IPS DF 6.9 (cell line): ENCODE results near the gene CYP2F1.
"Not testable (repeated sequence)": the region's sequence is repeated elsewhere in the genome, so short reads cannot be mapped to it uniquely, and the experiment has no call there.

Experiments used
- DNase-seq: peaks from one replicate; pipeline ENCODE4 v3.0.0-alpha.2; 2013; ENCODE audit warnings: low read depth, low spot score
- H3K27ac ChIP-seq: one replicate; pipeline ENCODE4 v1.5.1; 2013; ENCODE audit warnings: low read length, control low read depth
- H3K27me3 ChIP-seq: 2 replicates; pipeline ENCODE4 v1.6.1; 2013; ENCODE audit warnings: mild to moderate bottlenecking, low read length; ENCODE audit not compliant: control insufficient read depth, insufficient read depth
- H3K36me3 ChIP-seq: 2 replicates; pipeline ENCODE4 v1.6.1; 2013; ENCODE audit warnings: low read length; ENCODE audit not compliant: control insufficient read depth, insufficient read depth
- H3K4me1 ChIP-seq: 2 replicates; pipeline ENCODE4 v1.6.1; 2013; ENCODE audit warnings: low read length; ENCODE audit not compliant: control insufficient read depth, insufficient read depth
- H3K4me3 ChIP-seq: 2 replicates; pipeline ENCODE4 v1.5.1; 2013; ENCODE audit warnings: mild to moderate bottlenecking, low read length
- H3K9me3 ChIP-seq: 2 replicates; pipeline ENCODE4 v1.6.1; 2013; ENCODE audit warnings: low read length, inconsistent platforms; ENCODE audit not compliant: control insufficient read depth, insufficient read depth
- WGBS: extraction: QIAGEN DNeasy Blood & Tissue Kit; methylation state at CpG from one replicate; pipeline ENCODE4 v1.1.7; 2013; ENCODE audit warnings: mixed read lengths, missing lambda C conversion rate; ENCODE audit not compliant: insufficient read length, insufficient coverage; 5-methylcytosine and 5-hydroxymethylcytosine counted together

Gene CYP2F1

GRCh38 chr19:41126765-41127203 lies 12.6 kb downstream of the CYP2F1 start:
- DNase-seq, result peak; percentile 33
- H3K9me3 ChIP-seq, H3K4me3 ChIP-seq, H3K27ac ChIP-seq, H3K4me1 ChIP-seq, H3K36me3 ChIP-seq, H3K27me3 ChIP-seq: not testable (repeated sequence)
- WGBS, result no CpG with 5 or more reads among the region's 2 CpGs

DNA sequence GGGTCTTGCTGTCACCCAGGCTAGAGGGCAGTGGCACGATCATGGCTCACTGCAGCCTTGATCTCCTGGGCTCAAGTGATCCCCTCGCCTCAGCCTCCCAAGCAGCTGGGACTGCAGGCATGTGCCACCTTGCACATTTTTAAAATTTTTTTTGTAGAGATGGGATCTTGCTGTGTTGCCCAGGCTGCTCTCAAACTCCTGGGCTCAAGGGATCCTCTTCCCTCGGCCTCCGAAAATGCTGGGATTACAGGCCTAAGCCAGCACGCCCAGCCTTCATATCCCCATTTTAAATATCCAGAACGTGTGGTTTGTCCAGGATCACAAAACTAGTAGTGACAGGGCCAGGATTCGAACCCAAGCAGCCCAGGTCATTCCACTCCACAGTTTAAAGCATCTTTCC lies 13.1 kb downstream of the CYP2F1 start:
- not testable (repeated sequence) for H3K4me1 ChIP-seq, H3K36me3 ChIP-seq, DNase-seq, H3K4me3 ChIP-seq, H3K27ac ChIP-seq, H3K27me3 ChIP-seq, H3K9me3 ChIP-seq
- WGBS, result no CpG with 5 or more reads among the region's 7 CpGs

GRCh38 chr19:41127801-41128300 lies 13.6 kb downstream of the CYP2F1 start:
- not testable (repeated sequence) for H3K4me3 ChIP-seq, H3K27me3 ChIP-seq, H3K27ac ChIP-seq, H3K4me1 ChIP-seq, H3K9me3 ChIP-seq, H3K36me3 ChIP-seq
- peak; percentile 35 for DNase-seq
- WGBS, result no CpG with 5 or more reads among the region's 29 CpGs

DNA sequence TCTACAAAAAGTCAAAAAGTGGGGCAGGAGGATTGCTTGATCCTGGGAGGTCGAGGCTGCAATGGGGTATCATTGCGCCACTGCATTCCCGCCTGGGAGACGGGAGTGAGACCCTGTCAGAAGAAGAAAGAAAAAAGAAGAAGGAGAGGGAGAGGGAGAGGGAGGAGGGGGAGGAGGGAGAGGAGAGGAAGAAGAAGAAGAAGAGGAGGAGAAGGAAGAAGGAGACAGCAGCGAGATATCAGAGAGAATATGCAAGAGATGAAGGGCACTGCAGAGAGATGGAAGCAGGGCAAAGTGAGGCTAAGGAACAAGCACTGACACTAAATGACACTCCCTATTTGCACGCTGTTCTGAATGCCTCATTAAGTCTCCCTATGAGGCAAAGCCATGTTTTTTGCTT lies 14.5 kb downstream of the CYP2F1 start:
- no CpG with 5 or more reads among the region's 6 CpGs for WGBS

DNA sequence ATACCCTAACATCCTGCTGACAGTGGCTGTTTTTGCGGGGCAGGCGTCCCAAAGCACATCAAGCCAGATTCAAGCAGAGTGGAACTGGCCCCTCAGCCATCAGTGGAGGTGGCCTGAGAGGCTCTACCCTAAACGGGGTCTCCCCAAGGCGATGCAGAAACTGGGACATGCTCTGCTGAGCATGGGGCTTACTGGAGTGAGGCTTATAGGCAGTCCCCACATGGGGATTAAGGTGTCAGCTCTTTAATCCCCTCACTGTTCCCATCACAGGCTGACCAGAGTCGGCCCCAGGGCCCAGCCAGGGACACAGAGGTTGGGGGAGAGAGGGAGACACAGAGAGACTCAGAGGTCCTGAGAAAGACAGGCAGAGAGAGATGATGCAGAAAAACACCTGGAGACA lies 17.0 kb downstream of the CYP2F1 start:
- Histone ChIP-seq H3K36me3 (no peaks in the 10 kb centered on the region), H3K27me3 (no peaks in the 10 kb centered on the region), H3K4me3 (no peak overlapping the region), H3K27ac (no peak overlapping the region), H3K4me1 (peaks cover 3% of the 10 kb centered on the region; the same call in 1 of the 2 replicates), H3K9me3 (no peaks in the 10 kb centered on the region)
- no CpG with 5 or more reads among the region's 5 CpGs for WGBS
- DNase-seq, result no peak

More for the DNA sequence above, 14.5 kb downstream of the CYP2F1 start:
- no peak for DNase-seq
- Histone ChIP-seq H3K36me3 (no peaks in the 10 kb centered on the region), H3K27ac (no peak overlapping the region), H3K4me3 (no peak overlapping the region), H3K27me3 (no peaks in the 10 kb centered on the region), H3K4me1 (peaks cover 2% of the 10 kb centered on the region; the same call in 1 of the 2 replicates), H3K9me3 (no peaks in the 10 kb centered on the region)

DNA sequence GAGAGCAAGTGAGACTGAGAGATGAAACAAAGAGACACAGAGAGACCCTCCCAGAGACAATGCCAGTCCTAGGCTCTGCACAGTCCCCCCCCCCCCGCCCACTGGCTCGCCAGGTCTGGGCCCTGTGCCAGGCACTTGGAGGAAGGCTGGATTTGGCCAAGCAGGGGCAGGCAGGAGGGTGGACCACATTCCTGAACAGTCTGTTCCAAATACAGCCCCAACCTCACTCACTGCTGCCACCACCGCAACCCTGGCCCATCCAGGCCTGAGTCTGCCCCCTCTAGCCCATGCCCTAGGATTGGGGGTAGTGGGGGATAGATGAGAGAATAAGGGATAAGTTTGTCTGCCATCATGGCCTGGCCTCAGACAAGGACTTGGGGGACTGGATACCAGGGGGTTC lies 19.0 kb downstream of the CYP2F1 start:
- Histone ChIP-seq H3K27me3 (no peaks in the 10 kb centered on the region), H3K4me1 (0 out of 2 replicates have a peak, but pooled peaks cover 1% of the 10 kb centered on the region), H3K4me3 (no peak overlapping the region), H3K9me3 (no peaks in the 10 kb centered on the region), H3K27ac (no peak overlapping the region), H3K36me3 (no peaks in the 10 kb centered on the region)
- no CpG with 5 or more reads among the region's 3 CpGs for WGBS
- no peak for DNase-seq

GRCh38 chr19:41134616-41135015 lies 20.4 kb downstream of the CYP2F1 start:
- no peak overlapping the region for H3K27ac ChIP-seq
- no peaks in the 10 kb centered on the region for H3K27me3 ChIP-seq
- no peak overlapping the region for H3K4me3 ChIP-seq
- H3K9me3 ChIP-seq, result no peaks in the 10 kb centered on the region
- no peaks in the 10 kb centered on the region for H3K36me3 ChIP-seq
- 0 out of 2 replicates have a peak, but pooled peaks cover 1% of the 10 kb centered on the region for H3K4me1 ChIP-seq
- no peak for DNase-seq
- WGBS, result no CpG with 5 or more reads among the region's 20 CpGs

- WGBS, result no CpG with 5 or more reads among the region's 76 CpGs
- peak overlapping the region; percentile 59; the same call in 1 of the 2 replicates for H3K4me3 ChIP-seq
- H3K4me1 ChIP-seq, H3K36me3 ChIP-seq, H3K27ac ChIP-seq, H3K27me3 ChIP-seq, H3K9me3 ChIP-seq: not testable (repeated sequence)
- DNase-seq, result peak; percentile 39
These were observed 21.5 kb downstream of the CYP2F1 start for GRCh38 chr19:41135390-41136384.

DNA sequence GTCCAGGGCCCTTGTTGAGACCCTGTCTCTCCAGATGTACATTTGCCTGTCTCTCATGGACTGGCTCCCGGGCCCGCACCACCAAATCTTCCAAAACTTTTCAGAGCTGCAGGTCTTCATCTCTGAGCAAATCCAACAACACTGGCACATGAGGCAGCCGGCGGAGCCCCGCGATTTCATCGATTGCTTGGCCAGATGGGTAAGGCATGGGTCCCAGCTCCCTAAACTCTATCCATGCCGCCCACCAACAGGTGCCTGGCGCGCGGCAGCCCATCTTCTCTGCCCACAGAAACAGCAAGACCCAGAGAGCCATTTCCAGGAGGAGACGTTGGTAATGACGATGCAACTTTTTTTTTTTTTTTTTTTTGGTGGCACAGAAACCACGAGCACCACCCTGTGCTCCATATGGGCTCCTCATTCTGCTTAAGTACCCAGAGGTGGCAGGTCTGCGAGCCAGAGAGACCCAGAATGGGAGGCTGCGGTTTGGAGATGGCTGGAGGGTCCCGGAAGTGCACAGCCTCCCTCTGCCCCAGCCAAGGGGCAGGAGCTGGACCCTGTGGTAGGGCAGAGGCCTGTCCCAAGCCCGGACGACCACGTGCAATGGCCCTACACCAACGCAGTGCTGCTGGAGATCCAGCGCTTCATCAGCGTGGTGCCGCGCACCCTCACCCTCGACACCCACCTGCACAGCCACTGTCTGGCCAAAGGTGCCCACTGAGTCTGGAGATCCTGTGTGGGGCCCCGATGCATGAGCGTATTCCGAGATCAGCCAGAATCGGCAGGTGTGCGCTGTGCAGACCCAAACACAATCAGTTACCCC lies 22.6 kb downstream of the CYP2F1 start:
- no peak overlapping the region for H3K4me3 ChIP-seq
- no peaks in the 10 kb centered on the region for H3K36me3 ChIP-seq
- H3K4me1 ChIP-seq, result 0 out of 2 replicates have a peak, but pooled peaks cover 1% of the 10 kb centered on the region
- no peaks in the 10 kb centered on the region for H3K27me3 ChIP-seq
- no peak overlapping the region for H3K27ac ChIP-seq
- DNase-seq, result no peak
- no CpG with 5 or more reads among the region's 31 CpGs for WGBS
- no peaks in the 10 kb centered on the region for H3K9me3 ChIP-seq

DNA sequence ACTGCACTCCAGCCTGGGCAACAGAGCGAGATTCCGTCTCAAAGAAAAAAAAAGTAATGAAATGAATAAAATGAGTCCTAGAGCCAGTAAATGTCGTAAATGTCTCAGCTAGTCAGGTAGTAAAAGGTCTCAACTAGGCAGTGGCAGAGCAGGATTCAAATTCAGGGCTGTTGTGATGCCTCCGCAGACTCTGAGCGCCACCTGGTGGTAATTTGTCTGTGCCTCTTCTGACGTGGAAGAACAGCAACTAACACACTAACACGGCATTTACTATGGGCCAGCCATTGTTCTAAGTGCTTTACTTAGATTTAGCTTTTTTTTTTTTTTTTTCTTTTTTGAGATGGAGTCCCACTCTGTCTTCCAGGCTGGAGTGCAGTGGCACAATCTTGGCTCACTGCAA lies 30.2 kb downstream of the CYP2F1 start:
- Histone ChIP-seq H3K36me3 (no peaks in the 10 kb centered on the region), H3K4me1 (no peaks in the 10 kb centered on the region), H3K27me3 (no peaks in the 10 kb centered on the region), H3K9me3 (no peaks in the 10 kb centered on the region), H3K4me3 (no peak overlapping the region), H3K27ac (no peak overlapping the region)
- peak; percentile 87 for DNase-seq
- WGBS, result no CpG with 5 or more reads among the region's 7 CpGs
